Hepatocyte (in vitro differentiated cells): ENCODE results near the gene ACOX2.

Source experiments
- CTCF ChIP-seq: fragments of 200-600 bp; sonication (generic); IDR thresholded peaks from 2 replicates; pipeline ENCODE4 v1.5.1; 2016; ENCODE audit warnings: antibody characterized with exemption, mild to moderate bottlenecking; ENCODE audit not compliant: poor library complexity
- EZH2 ChIP-seq: fragments of 200-600 bp; sonication (generic); IDR thresholded peaks from 2 replicates; pipeline ENCODE4 v1.6.1; 2016; ENCODE audit warnings: antibody characterized with exemption, mild to moderate bottlenecking, borderline replicate concordance
- EZH2phosphoT487 ChIP-seq: fragments of 200-600 bp; sonication (generic); IDR thresholded peaks from one replicate; pipeline ENCODE4 v1.6.1; 2018; ENCODE audit warnings: antibody characterized with exemption, mild to moderate bottlenecking, low read depth, moderate library complexity; ENCODE audit not compliant: unreplicated experiment, severe bottlenecking

- no peak for TF ChIP-seq CTCF
- TF ChIP-seq EZH2 = no peak
- TF ChIP-seq EZH2phosphoT487 = no peak
Observed at GRCh38 chr3:58463942-58464271, 73.1 kb downstream of the ACOX2 start.
